Activated effector memory CD4-positive, alpha-beta T cell treated with Interleukin-2 at 50 U/mL for 16 hours (primary cell): Measurements from ENCODE around the gene RXFP4.
"Not testable (repeated sequence)": the region's sequence is repeated elsewhere in the genome, so short reads cannot be mapped to it uniquely, and the experiment has no call there.

Source experiments
- DNase-seq: peaks from one replicate; pipeline ENCODE4 v3.0.0-alpha.2; 2020

RXFP4 gene, protein sequence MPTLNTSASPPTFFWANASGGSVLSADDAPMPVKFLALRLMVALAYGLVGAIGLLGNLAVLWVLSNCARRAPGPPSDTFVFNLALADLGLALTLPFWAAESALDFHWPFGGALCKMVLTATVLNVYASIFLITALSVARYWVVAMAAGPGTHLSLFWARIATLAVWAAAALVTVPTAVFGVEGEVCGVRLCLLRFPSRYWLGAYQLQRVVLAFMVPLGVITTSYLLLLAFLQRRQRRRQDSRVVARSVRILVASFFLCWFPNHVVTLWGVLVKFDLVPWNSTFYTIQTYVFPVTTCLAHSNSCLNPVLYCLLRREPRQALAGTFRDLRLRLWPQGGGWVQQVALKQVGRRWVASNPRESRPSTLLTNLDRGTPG

DNA sequence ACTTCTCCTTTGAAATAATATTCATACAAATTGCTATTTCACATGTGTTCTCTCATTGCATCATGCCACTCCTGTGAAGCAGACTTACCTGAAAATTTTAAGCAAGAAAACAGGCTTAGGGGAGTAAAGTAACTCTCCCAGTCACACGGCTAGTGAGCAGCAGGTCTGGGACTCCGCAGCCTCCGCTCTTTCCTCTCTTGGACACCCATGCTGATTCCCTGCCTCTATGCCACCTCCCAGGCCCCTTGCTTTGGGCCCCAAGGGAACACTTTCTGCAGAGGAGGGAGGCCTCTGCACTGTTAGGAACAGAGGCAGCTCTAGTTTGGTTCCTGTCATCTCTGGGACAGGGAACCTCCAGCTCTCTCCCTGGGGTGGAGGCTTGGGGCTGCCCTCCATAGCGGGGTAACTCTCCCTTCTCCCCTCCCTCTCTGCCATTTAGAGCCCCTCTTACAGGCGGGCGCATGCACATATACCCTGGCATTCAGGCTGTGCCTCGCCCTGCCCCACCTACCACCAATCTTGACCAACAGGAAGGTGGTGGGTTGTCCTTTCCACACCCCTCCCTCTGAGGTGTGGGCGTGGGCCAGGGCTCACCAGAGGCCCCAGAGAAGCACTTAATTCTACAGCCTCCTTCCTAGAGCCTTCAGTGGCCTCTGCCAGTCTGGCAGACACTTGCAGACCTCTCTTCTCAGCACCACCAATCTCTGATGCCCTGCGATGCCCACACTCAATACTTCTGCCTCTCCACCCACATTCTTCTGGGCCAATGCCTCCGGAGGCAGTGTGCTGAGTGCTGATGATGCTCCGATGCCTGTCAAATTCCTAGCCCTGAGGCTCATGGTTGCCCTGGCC, at the start of gene RXFP4:
TSS of gene RXFP4 (plus strand) at position 646 of the 852 bp plus-strand sequence. CDS start at position 718, 72 bp downstream.
- no peak for DNase-seq

GRCh38 chr1:155892796-155893195, 48.6 kb upstream of the RXFP4 start:
- DNase-seq = no peak

DNA sequence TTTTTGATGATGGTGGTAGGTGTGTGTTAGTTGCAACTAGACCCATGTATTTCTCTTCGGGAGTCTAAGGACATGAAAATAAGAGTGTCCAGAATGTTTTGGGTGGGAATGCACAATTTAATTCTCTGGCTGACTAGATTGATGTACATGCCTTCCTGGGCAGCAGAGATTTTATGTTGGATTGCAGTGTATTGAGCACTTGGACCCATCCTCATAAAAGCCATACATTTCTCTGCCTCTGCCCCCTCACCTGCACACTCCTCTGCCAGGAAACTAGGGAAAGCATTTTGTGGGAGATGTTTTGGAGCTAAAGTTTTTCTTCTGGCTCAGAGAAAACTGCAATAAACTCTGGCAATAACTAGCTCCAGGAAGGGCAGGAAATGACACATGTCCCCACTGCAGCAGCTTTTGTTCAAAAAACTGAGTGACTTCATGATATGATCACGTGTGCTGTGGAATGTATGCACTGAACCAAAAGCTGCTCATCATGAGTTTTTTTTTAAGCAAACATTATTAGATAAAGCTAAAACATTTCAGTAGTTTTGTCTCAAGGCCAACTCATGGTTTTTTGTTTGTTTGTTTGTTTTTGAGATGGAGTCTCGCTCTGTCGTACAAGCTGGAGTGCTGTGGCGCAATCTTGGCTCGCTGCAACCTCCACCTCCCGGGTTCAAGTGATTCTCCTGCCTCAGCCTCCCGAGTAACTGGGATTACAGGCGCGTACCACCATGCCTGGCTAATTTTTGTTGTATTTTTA, 47.9 kb upstream of the RXFP4 start:
- no peak for DNase-seq

- not testable (repeated sequence) for DNase-seq
Observed at GRCh38 chr1:155895617-155896016, 45.8 kb upstream of the RXFP4 start.

GRCh38 chr1:155896476-155896875, 45.0 kb upstream of the RXFP4 start:
- DNase-seq = not testable (repeated sequence)

DNA sequence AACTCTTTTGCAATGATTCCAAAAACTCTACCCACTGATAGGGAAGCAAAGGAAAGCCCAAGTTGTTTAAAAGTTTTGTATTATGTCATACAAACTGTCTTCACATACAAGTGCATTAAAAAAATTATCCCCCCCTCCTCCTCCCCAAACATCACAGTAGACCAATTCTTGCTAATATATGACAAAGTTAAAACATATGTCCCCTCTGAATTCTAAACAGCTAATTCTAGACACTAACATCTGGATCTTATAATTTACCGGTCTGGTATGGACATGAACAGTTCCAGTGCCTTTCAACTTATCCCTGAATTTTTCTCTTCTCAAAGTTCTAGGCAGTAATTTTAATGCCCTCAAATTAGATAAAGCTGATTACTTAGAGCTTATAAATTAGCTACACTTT, 43.7 kb upstream of the RXFP4 start:
- no peak for DNase-seq

GRCh38 chr1:155898888-155899287, 42.5 kb upstream of the RXFP4 start:
- no peak for DNase-seq

DNA sequence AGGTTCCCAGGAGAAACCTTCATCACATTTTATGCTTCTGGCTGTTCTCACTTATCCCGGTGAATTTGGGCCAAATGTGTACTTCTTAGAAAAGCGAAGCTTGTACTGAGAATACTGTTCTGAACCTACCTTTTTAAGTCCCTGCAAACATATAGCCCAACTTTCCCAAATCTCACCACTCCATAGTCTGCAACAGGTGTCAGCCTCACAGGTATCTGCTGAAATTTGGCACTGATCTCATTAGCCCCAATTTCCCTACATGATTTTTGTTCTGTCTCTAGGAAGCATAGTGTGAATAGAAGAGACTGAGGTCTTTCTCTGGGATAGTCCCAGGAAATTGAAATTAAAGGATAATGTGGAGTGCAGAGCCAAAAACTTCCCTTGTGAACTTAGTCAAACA, 41.8 kb upstream of the RXFP4 start:
- no peak for DNase-seq

GRCh38 chr1:155900161-155900560, 41.3 kb upstream of the RXFP4 start:
- DNase-seq = no peak

DNA sequence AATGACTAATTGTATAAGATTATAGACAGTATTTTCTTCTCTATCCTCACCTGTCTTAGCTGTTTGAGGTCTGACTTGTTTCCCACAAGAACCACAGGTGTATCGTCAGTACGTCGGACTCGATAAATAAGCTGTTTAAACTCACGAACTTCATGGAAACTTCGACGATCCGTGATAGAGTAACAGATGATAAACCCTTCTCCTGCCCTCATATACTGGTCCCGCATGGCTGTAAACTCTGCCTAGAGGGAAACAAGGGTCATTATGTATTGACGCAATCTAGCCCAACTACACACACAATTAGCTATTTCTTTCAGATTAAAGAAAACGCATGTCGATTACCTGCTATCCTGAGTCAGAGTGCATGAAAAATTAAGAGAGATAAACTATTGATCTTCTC, 37.2 kb upstream of the RXFP4 start:
- DNase-seq = no peak

GRCh38 chr1:155909894-155910293, 31.5 kb upstream of the RXFP4 start:
- DNase-seq = no peak

DNA sequence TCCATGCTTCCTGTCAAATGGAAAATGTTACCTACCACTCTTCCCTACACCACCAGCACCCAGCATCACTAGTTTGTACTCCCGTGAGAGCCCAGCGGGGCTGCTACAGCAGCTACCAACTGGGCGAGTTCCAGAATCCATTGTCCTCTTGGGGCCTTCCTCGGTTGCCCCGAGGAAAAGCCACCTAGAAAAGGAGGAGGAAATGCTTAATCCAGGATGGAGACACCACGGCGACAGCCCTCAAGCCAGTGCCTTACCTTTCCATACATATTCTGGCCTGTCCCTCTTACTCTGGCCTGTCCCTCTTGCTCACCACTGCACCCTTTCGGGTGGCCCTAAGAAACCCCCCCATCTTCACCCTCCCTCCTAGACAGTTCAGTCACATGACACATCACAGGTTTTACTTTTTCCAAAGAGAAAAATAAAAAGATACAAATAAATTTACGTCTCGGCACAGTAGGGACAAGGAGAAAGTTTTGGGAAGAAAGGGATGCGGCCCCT, 30.8 kb upstream of the RXFP4 start:
- no peak for DNase-seq

- DNase-seq = peak; percentile 78
Observed at GRCh38 chr1:155911156-155912055, 30.0 kb upstream of the RXFP4 start, which contains the start of gene RIT1. RIT1 (minus strand) TSS chr1:155911349; CDS start chr1:155910761, 588 bp downstream.

- DNase-seq = no peak
Observed at GRCh38 chr1:155912056-155912536, 29.3 kb upstream of the RXFP4 start.

DNA sequence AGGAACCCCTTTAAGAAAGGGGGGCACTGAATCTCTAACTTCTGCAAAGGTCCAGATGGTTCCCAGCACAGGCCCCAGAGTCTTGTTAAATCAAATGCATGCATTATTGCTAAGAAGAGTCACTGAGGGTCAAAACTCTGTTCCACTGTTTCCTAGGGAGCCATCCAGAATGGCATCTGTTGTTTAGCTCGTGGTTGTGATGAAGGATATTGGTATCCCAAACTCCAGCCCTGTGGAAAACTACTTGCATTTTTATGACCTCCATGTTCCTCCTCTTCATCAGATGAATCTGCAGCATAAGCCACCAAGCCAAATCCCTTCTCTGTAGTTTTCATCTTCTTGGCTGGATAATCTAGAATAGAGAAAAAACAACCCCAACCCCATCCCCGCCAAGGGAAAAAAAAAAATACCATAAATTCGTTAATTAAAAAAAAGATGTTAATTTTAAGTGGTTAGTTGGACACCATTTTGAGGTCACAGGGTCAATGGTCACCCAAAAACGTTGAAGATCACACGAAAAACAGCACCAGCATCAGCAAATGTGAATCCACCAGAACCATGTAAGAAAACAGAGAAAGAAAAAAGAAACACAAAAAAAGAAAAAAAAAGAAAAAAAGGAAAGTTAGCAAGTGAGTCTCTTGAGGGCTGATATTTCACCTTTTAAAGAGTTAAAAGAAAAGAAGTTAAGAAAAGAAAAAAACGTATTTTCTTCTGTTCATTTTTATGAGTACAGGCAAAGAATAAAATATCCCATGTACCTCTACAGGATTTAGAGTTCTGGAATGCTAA, 27.3 kb upstream of the RXFP4 start:
- no peak for DNase-seq

DNA sequence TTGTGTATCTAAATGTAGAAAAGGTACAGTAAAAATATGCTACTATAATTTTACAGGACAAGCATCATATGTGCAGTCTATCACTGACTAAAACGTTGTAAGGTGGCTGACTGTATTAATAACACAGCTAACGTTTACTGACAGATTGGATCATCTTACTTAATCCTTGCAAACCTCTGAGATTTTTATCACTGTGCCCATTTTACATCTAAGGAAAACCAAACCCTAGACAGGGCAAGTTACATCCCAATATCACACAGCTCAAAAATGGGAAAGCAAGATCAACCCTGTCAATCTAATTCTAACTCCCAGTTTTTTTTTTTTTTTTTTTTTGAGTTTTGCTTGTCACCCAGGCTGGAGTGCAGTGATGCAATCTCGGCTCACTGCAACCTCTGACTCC, 22.8 kb upstream of the RXFP4 start:
- DNase-seq = no peak

DNA sequence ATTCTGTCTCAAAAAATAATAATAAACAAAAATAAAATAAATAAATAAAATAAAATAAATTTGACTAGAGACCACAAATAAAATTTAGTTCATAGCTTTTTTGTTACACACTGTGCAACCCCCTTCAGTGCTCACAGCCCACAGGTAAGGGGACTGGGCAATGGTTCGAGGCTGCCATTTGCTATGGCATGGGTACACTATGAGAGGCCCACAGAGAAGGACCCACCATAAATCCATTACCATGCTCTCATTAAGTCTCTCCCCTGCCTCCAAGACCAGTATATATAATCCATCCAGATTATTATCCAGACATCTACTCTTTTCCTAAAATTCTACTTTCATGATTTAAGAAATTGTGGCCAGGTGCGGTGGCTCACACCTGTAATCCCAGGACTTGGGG, 21.6 kb upstream of the RXFP4 start:
- DNase-seq = no peak

DNA sequence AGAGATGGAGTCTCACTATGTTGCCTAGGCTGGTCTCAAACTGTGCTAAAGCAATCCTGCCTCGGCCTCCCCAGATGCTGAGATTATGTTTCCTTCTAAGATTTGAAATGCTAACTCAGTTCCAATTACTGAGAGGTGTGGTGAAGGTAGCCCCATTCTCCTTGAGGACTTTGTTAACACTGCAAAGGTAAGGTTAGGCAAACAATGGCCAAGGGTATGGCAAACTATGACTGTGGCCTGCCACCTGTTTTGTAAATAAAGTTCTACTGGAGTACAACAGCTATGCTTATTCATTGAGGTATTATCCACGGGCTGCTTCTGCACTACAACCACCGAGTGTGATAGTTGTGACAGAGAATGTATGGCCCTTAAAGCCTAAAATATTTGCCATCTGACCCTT, 20.7 kb upstream of the RXFP4 start:
- no peak for DNase-seq

GRCh38 chr1:155925506-155925905, 15.9 kb upstream of the RXFP4 start:
- DNase-seq = no peak

- DNase-seq = no peak
Observed at GRCh38 chr1:155929057-155929456, 12.4 kb upstream of the RXFP4 start.

DNA sequence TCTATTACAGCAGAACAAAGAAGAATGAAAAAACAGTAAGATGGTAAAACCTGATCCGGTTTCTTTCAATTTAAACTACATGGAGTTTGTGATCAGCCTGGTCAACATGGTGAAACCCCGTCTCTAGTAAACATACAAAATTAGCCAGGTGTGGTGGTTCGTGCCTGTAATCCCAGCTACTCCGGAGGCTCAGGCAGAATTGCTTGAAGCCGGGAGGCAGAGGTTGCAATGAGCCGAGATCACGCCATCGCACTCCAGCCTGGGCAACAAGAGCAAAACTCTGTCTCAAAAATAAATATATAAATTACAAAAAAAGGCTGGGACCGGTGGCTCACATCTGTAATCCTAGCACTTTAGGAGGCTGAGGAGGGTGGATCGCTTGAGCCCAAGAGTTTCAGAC, 10.7 kb upstream of the RXFP4 start:
- DNase-seq = not testable (repeated sequence)
